ENCODE measurements around the gene TMEM158.

The TMEM158 gene

GRCh38 chr3:45236964-45237363 lies 10.9 kb upstream of the TMEM158 start:
- no peak for DNase-seq
- in situ Hi-C loops (cut with HindIII; ENCODE audit: low pct_ligation_motif_present, low pct_unique_long_range_greater_than_20kb, low sequenced_read_pairs), result no loop called here

GRCh38 chr3:45235409-45235808 lies 9.3 kb upstream of the TMEM158 start:
- DNase-seq, result no peak
- in situ Hi-C loops (cut with HindIII; ENCODE audit: low pct_ligation_motif_present, low pct_unique_long_range_greater_than_20kb, low sequenced_read_pairs), result no loop called here

- DNase-seq, result no peak
These were observed 8.2 kb upstream of the TMEM158 start for GRCh38 chr3:45234250-45234649.

GRCh38 chr3:45232521-45232920 lies 6.4 kb upstream of the TMEM158 start:
- no peak for DNase-seq
- in situ Hi-C loops (cut with HindIII; ENCODE audit: low pct_ligation_motif_present, low pct_unique_long_range_greater_than_20kb, low sequenced_read_pairs), result no loop called here

More at GRCh38 chr3:45234250-45234649, 8.2 kb upstream of the TMEM158 start:
- in situ Hi-C loops (cut with HindIII; ENCODE audit: low pct_ligation_motif_present, low pct_unique_long_range_greater_than_20kb, low sequenced_read_pairs), result no loop called here

- no peak for DNase-seq
- in situ Hi-C loops (cut with HindIII; ENCODE audit: low pct_ligation_motif_present, low pct_unique_long_range_greater_than_20kb, low sequenced_read_pairs), result no loop called here
These were observed 1.9 kb upstream of the TMEM158 start for GRCh38 chr3:45227946-45228345.

- in situ Hi-C loops (cut with HindIII; ENCODE audit: low pct_ligation_motif_present, low pct_unique_long_range_greater_than_20kb, low sequenced_read_pairs), result no loop called here
- no peak for DNase-seq
These were observed 1.2 kb upstream of the TMEM158 start for GRCh38 chr3:45227071-45227820.

- in situ Hi-C loops (cut with HindIII; ENCODE audit: low pct_ligation_motif_present, low pct_unique_long_range_greater_than_20kb, low sequenced_read_pairs), result no loop called here
- peak; percentile 30 for DNase-seq
These were observed 452 bp downstream of the TMEM158 start for GRCh38 chr3:45225465-45226205.

- in situ Hi-C loops (cut with HindIII; ENCODE audit: low pct_ligation_motif_present, low pct_unique_long_range_greater_than_20kb, low sequenced_read_pairs), result no loop called here
- DNase-seq, result peak; percentile 60
These were observed 1.1 kb downstream of the TMEM158 start for GRCh38 chr3:45224824-45225464.

GRCh38 chr3:45223889-45224727 lies 2.0 kb downstream of the TMEM158 start:
- no peak for DNase-seq
- in situ Hi-C loops (cut with HindIII; ENCODE audit: low pct_ligation_motif_present, low pct_unique_long_range_greater_than_20kb, low sequenced_read_pairs), result no loop called here

GRCh38 chr3:45219694-45220093 lies 6.4 kb downstream of the TMEM158 start:
- no peak for DNase-seq
- in situ Hi-C loops (cut with HindIII; ENCODE audit: low pct_ligation_motif_present, low pct_unique_long_range_greater_than_20kb, low sequenced_read_pairs), result no loop called here

- DNase-seq, result peak; percentile 11
- in situ Hi-C loops (cut with HindIII; ENCODE audit: low pct_ligation_motif_present, low pct_unique_long_range_greater_than_20kb, low sequenced_read_pairs), result no loop called here
These were observed 7.3 kb downstream of the TMEM158 start for GRCh38 chr3:45218578-45219390.

GRCh38 chr3:45216021-45216609 lies 10.0 kb downstream of the TMEM158 start:
- no peak for DNase-seq
- in situ Hi-C loops (cut with HindIII; ENCODE audit: low pct_ligation_motif_present, low pct_unique_long_range_greater_than_20kb, low sequenced_read_pairs), result no loop called here

- DNase-seq, result no peak
- in situ Hi-C loops (cut with HindIII; ENCODE audit: low pct_ligation_motif_present, low pct_unique_long_range_greater_than_20kb, low sequenced_read_pairs), result no loop called here
These were observed 10.6 kb downstream of the TMEM158 start for GRCh38 chr3:45215466-45215865.

GRCh38 chr3:45214061-45214680 lies 11.9 kb downstream of the TMEM158 start:
- in situ Hi-C loops (cut with HindIII; ENCODE audit: low pct_ligation_motif_present, low pct_unique_long_range_greater_than_20kb, low sequenced_read_pairs), result no loop called here
- no peak for DNase-seq

- no peak for DNase-seq
- in situ Hi-C loops (cut with HindIII; ENCODE audit: low pct_ligation_motif_present, low pct_unique_long_range_greater_than_20kb, low sequenced_read_pairs), result no loop called here
These were observed 14.0 kb downstream of the TMEM158 start for GRCh38 chr3:45212095-45212468.

- in situ Hi-C loops (cut with HindIII; ENCODE audit: low pct_ligation_motif_present, low pct_unique_long_range_greater_than_20kb, low sequenced_read_pairs), result no loop called here
- no peak for DNase-seq
These were observed 14.5 kb downstream of the TMEM158 start for GRCh38 chr3:45211466-45212094.
